HG03025 (cell line): ENCODE results near the gene HRH2.
"Not testable (repeated sequence)": the region's sequence is repeated elsewhere in the genome, so short reads cannot be mapped to it uniquely, and the experiment has no call there.

ENCODE experiments used
- ATAC-seq: cut with Tn5 transposase; IDR thresholded peaks from one replicate; pipeline ENCODE4 v1.9.1; 2021; ENCODE audit warnings: mild to moderate bottlenecking, moderate library complexity; ENCODE audit not compliant: unreplicated experiment, low FRiP score

The HRH2 gene

GRCh38 chr5:175657593-175658271 lies at the start of gene HRH2:
Gene HRH2 (plus strand): TSS chr5:175658071. CDS start chr5:175683234, 25,163 bp downstream.
- ATAC-seq: no peak

GRCh38 chr5:175609526-175609925 lies 48.3 kb upstream of the HRH2 start:
- no peak for ATAC-seq

GRCh38 chr5:175610381-175610780 lies 47.5 kb upstream of the HRH2 start:
- ATAC-seq: no peak

GRCh38 chr5:175610898-175611297 lies 47.0 kb upstream of the HRH2 start:
- no peak for ATAC-seq

GRCh38 chr5:175614223-175614815 lies 43.6 kb upstream of the HRH2 start:
- no peak for ATAC-seq

- ATAC-seq: no peak
Measured at GRCh38 chr5:175614861-175615260, 43.0 kb upstream of the HRH2 start.

- ATAC-seq: no peak
Measured at GRCh38 chr5:175616083-175616482, 41.8 kb upstream of the HRH2 start.

- ATAC-seq: not testable (repeated sequence)
Measured at GRCh38 chr5:175616527-175616926, 41.3 kb upstream of the HRH2 start.

GRCh38 chr5:175617447-175617846 lies 40.4 kb upstream of the HRH2 start:
- no peak for ATAC-seq

GRCh38 chr5:175620527-175620926 lies 37.3 kb upstream of the HRH2 start:
- ATAC-seq: no peak

GRCh38 chr5:175621971-175622370 lies 35.9 kb upstream of the HRH2 start:
- ATAC-seq: no peak

- ATAC-seq: no peak
Measured at GRCh38 chr5:175623088-175623487, 34.8 kb upstream of the HRH2 start.

- no peak for ATAC-seq
Measured at GRCh38 chr5:175624316-175624715, 33.6 kb upstream of the HRH2 start.

- no peak for ATAC-seq
Measured at GRCh38 chr5:175627005-175627404, 30.9 kb upstream of the HRH2 start.

GRCh38 chr5:175627739-175628138 lies 30.1 kb upstream of the HRH2 start:
- ATAC-seq: no peak

- no peak for ATAC-seq
Measured at GRCh38 chr5:175628668-175629067, 29.2 kb upstream of the HRH2 start.

- no peak for ATAC-seq
Measured at GRCh38 chr5:175629261-175629660, 28.6 kb upstream of the HRH2 start.

GRCh38 chr5:175629793-175630192 lies 28.1 kb upstream of the HRH2 start:
- ATAC-seq: no peak

- no peak for ATAC-seq
Measured at GRCh38 chr5:175635854-175636584, 21.9 kb upstream of the HRH2 start.

GRCh38 chr5:175638305-175638704 lies 19.6 kb upstream of the HRH2 start:
- ATAC-seq: no peak

- no peak for ATAC-seq
Measured at GRCh38 chr5:175640106-175640775, 17.6 kb upstream of the HRH2 start.
